ENCODE data around the gene CPEB3. TPM values are rescaled to one million over a fixed set of nuclear protein-coding genes. Genes with fewer than 3 reads are reported as not detected.

Gene CPEB3
- total RNA-seq, 1 donor from 2014 or later, result 2.2 TPM

DNA sequence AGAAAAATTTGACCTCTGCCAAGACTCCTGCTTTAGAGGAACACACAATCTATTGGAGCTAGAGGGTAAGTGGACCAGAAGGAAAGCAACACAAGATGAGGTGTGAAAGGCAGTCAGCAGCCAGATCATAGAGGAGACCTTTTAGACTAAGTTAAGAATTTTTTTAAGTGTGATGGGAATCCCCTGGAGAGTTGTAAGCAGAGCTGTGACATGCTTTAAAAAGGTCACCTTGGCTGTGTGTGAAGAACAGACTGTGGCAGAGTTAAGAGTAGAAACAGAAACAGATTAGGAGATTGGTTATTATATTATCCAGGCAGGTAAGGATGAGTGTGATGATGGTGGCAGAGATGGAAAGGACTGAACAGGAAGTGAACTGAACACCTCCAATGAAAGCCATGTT lies 23.5 kb downstream of the CPEB3 start:
- Histone ChIP-seq H3K27me3 (no peaks in the 10 kb centered on the region), H4K20me1 (ENCODE audit: low read depth) (no peaks in the 10 kb centered on the region), H3K9me3 (ENCODE audit: low read depth) (no peaks in the 10 kb centered on the region), H3K27ac (no peak overlapping the region), H3K4me1 (no peaks in the 10 kb centered on the region), H3K4me2 (no peak overlapping the region), H3K36me3 (no peaks in the 10 kb centered on the region), H3K4me3 (no peak overlapping the region), H3F3A (ENCODE audit: low read depth) (no peaks in the 10 kb centered on the region), H3K79me2 (ENCODE audit: low read depth) (no peaks in the 10 kb centered on the region), H3K9ac (no peak overlapping the region), H2AFZ (replicated peaks) (no peak overlapping the region)
- no peaks in the 10 kb centered on the region for H3K36me3 Mint-ChIP-seq
- no peaks in the 10 kb centered on the region for H3K4me1 Mint-ChIP-seq
- H3K9me3 Mint-ChIP-seq, result no peaks in the 10 kb centered on the region
- H3K27me3 Mint-ChIP-seq (ENCODE audit: insufficient read depth, low read depth), result peaks cover 2% of the 10 kb centered on the region
- no peak overlapping the region for H3K4me3 Mint-ChIP-seq
- no peak for TF ChIP-seq EZH2phosphoT487 (IDR thresholded peaks at IDR 0.05)
- DNase-seq (ENCODE audit: low spot score), result no peak
- H3K27ac Mint-ChIP-seq, result no peak overlapping the region

DNA sequence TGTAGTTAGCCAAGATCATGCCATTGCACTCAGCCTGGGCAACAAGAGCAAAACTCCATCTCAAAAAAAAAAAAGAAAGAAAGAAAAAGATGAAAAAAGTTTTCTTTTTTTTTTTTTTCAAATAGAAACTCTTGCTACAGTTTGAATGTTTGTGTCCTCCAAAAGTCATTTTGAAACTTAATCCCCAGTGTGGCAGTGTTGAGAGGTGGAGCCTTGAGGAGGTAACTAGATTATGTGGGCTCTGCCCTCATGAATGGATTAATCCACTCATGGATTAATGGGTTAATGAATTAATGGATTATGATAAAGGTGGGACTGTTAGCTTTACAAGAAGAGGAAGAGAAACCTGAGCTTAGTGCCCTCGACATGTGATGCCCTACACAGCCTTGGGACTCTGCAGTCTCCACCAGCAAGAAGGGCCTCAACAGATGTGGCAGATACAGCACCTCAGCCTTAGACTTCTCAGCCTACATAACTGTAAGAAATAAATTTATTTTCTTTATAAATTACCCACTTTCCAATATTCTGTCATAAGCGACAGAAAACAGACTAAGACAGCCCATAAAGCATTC lies 25.1 kb downstream of the CPEB3 start:
- no peaks in the 10 kb centered on the region for H3K27me3 ChIP-seq
- H3K27me3 Mint-ChIP-seq (ENCODE audit: insufficient read depth, low read depth), result peaks cover 2% of the 10 kb centered on the region
- no peaks in the 10 kb centered on the region for H3K9me3 ChIP-seq (ENCODE audit: low read depth)

DNA sequence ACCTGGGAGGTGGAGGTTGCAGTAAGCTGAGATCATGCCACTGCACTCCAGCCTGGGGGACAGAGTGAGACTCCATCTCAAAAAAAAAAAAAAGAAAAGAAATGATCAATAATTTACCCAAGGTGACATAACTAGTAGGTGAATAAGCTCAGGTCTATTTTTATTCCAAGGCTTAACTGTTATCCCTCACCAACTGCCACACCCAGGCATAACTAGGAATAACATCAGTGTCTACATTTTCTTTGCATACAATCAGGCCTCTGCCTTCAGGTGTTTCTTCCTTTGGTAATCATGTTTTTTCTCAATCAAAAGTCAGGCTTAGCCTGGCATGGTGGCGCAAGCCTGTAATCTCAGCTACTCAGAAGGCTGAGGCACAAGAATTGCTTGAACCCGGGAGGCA lies 26.6 kb downstream of the CPEB3 start:
- H3K27ac Mint-ChIP-seq, result no peak overlapping the region
- H2AFZ ChIP-seq (replicated peaks), result no peak overlapping the region
- H3K9ac ChIP-seq, result no peak overlapping the region
- H3K36me3 Mint-ChIP-seq, result no peaks in the 10 kb centered on the region
- H3K4me3 ChIP-seq, result no peak overlapping the region
- no peaks in the 10 kb centered on the region for H4K20me1 ChIP-seq (ENCODE audit: low read depth)
- no peaks in the 10 kb centered on the region for H3K9me3 Mint-ChIP-seq
- H3K27me3 ChIP-seq, result no peaks in the 10 kb centered on the region
- H3K4me1 ChIP-seq, result no peaks in the 10 kb centered on the region
- no peaks in the 10 kb centered on the region for H3K79me2 ChIP-seq (ENCODE audit: low read depth)
- no peaks in the 10 kb centered on the region for H3K9me3 ChIP-seq (ENCODE audit: low read depth)
- H3K4me1 Mint-ChIP-seq, result no peaks in the 10 kb centered on the region
- peaks cover 2% of the 10 kb centered on the region for H3K27me3 Mint-ChIP-seq (ENCODE audit: insufficient read depth, low read depth)
- H3K4me3 Mint-ChIP-seq, result no peak overlapping the region
- no peak overlapping the region for H3K27ac ChIP-seq
- no peaks in the 10 kb centered on the region for H3F3A ChIP-seq (ENCODE audit: low read depth)
- TF ChIP-seq, protein P1, sequence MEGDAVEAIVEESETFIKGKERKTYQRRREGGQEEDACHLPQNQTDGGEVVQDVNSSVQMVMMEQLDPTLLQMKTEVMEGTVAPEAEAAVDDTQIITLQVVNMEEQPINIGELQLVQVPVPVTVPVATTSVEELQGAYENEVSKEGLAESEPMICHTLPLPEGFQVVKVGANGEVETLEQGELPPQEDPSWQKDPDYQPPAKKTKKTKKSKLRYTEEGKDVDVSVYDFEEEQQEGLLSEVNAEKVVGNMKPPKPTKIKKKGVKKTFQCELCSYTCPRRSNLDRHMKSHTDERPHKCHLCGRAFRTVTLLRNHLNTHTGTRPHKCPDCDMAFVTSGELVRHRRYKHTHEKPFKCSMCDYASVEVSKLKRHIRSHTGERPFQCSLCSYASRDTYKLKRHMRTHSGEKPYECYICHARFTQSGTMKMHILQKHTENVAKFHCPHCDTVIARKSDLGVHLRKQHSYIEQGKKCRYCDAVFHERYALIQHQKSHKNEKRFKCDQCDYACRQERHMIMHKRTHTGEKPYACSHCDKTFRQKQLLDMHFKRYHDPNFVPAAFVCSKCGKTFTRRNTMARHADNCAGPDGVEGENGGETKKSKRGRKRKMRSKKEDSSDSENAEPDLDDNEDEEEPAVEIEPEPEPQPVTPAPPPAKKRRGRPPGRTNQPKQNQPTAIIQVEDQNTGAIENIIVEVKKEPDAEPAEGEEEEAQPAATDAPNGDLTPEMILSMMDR (IDR thresholded peaks at IDR 0.05), result no peak
- TF ChIP-seq EZH2phosphoT487 (IDR thresholded peaks at IDR 0.05), result no peak
- TF ChIP-seq EZH2 (IDR thresholded peaks at IDR 0.05), result no peak
- no peak overlapping the region for H3K4me2 ChIP-seq
- H3K36me3 ChIP-seq, result no peaks in the 10 kb centered on the region
- DNase-seq (ENCODE audit: low spot score), result no peak

More for the DNA sequence above, 25.1 kb downstream of the CPEB3 start:
- no peak overlapping the region for H3K27ac Mint-ChIP-seq
- H3K4me1 Mint-ChIP-seq, result no peaks in the 10 kb centered on the region
- no peaks in the 10 kb centered on the region for H3K36me3 ChIP-seq
- DNase-seq (ENCODE audit: low spot score), result no peak
- H4K20me1 ChIP-seq (ENCODE audit: low read depth), result no peaks in the 10 kb centered on the region
- no peak overlapping the region for H3K4me3 ChIP-seq
- H3K79me2 ChIP-seq (ENCODE audit: low read depth), result no peaks in the 10 kb centered on the region
- H3K4me2 ChIP-seq, result no peak overlapping the region
- no peaks in the 10 kb centered on the region for H3K9me3 Mint-ChIP-seq
- H3K4me3 Mint-ChIP-seq, result no peak overlapping the region
- no peaks in the 10 kb centered on the region for H3K4me1 ChIP-seq
- no peaks in the 10 kb centered on the region for H3F3A ChIP-seq (ENCODE audit: low read depth)
- H3K36me3 Mint-ChIP-seq, result no peaks in the 10 kb centered on the region
- no peak overlapping the region for H3K9ac ChIP-seq
- no peak overlapping the region for H3K27ac ChIP-seq
- H2AFZ ChIP-seq (replicated peaks), result no peak overlapping the region
- TF ChIP-seq EZH2phosphoT487 (IDR thresholded peaks at IDR 0.05) (no peak), EZH2 (IDR thresholded peaks at IDR 0.05) (no peak)
- TF ChIP-seq, protein P1 (IDR thresholded peaks at IDR 0.05), result no peak

DNA sequence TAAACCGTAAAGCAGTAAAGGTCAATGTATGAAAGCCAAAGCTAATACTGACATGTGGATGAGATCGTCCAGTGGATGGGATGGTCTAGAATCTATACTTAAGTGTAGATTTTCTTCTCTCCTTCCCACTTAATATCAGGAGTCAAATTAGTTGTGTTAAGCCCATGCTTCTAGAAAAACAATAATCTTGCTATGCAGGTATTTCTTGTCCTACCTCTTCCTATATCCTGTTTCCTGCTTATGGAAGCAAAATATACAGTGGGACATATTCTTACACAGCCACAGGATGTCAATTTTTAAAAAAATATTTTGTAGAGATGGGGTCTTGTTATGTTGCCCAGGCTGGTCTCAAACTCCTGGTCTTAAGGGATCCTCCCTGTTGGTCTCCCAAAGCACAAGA lies 27.5 kb downstream of the CPEB3 start:
- no peaks in the 10 kb centered on the region for H3K9me3 ChIP-seq (ENCODE audit: low read depth)
- no peaks in the 10 kb centered on the region for H3F3A ChIP-seq (ENCODE audit: low read depth)
- TF ChIP-seq EZH2 (IDR thresholded peaks at IDR 0.05), result no peak
- TF ChIP-seq EZH2phosphoT487 (IDR thresholded peaks at IDR 0.05), result no peak
- TF ChIP-seq, protein P1 (IDR thresholded peaks at IDR 0.05), result no peak
- H3K79me2 ChIP-seq (ENCODE audit: low read depth), result no peaks in the 10 kb centered on the region
- DNase-seq (ENCODE audit: low spot score), result no peak
- Mint-ChIP-seq H3K4me3 (no peak overlapping the region), H3K4me1 (no peaks in the 10 kb centered on the region), H3K36me3 (no peaks in the 10 kb centered on the region), H3K9me3 (no peaks in the 10 kb centered on the region), H3K27me3 (ENCODE audit: insufficient read depth, low read depth) (peaks cover 2% of the 10 kb centered on the region), H3K27ac (no peak overlapping the region)
- H3K4me3 ChIP-seq, result no peak overlapping the region
- no peaks in the 10 kb centered on the region for H4K20me1 ChIP-seq (ENCODE audit: low read depth)
- H3K9ac ChIP-seq, result no peak overlapping the region
- no peak overlapping the region for H3K27ac ChIP-seq
- H3K27me3 ChIP-seq, result no peaks in the 10 kb centered on the region
- no peak overlapping the region for H2AFZ ChIP-seq (replicated peaks)
- no peak overlapping the region for H3K4me2 ChIP-seq
- no peaks in the 10 kb centered on the region for H3K4me1 ChIP-seq
- no peaks in the 10 kb centered on the region for H3K36me3 ChIP-seq

All from neural progenitor cell (in vitro differentiated cells).